PFSK-1 (cell line): ENCODE measurements around the gene DCUN1D1.

ENCODE experiments used
- FOXP2 ChIP-seq: optimal IDR thresholded peaks from 2 replicates; pipeline ENCODE3; 2011; ENCODE audit warnings: borderline replicate concordance, control low read depth, inconsistent platforms; ENCODE audit not compliant: insufficient read depth; ENCODE audit errors: extremely low read length, extremely low read depth
- POLR2AphosphoS5 ChIP-seq: IDR thresholded peaks from 2 replicates; pipeline ENCODE4 v1.6.1; 2012; ENCODE audit warnings: low read depth, mild to moderate bottlenecking, control low read depth, low read length, moderate library complexity
- SIN3A ChIP-seq: IDR thresholded peaks from 2 replicates; pipeline ENCODE4 v1.6.1; 2012; ENCODE audit warnings: mild to moderate bottlenecking, low read length, moderate library complexity, borderline replicate concordance; ENCODE audit not compliant: insufficient read depth
- TAF1 ChIP-seq: IDR thresholded peaks from 2 replicates; pipeline ENCODE4 v1.6.1; 2012; ENCODE audit warnings: low read length, control low read depth, borderline replicate concordance; ENCODE audit not compliant: insufficient read depth
- TF ChIP-seq, protein P1 (sequence below), 2 experiments: IDR thresholded peaks; 2 replicates each; pipeline versions ENCODE4 v1.6.1 to v1.8.0; 2011 to 2012; ENCODE audit warnings: low read depth in 2 of 2, low read length in 2 of 2, control low read depth in 1 of 2, inconsistent platforms in 1 of 2, mild to moderate bottlenecking in 1 of 2, moderate library complexity in 1 of 2; ENCODE audit not compliant: insufficient read depth in 1 of 2

The DCUN1D1 gene

DNA sequence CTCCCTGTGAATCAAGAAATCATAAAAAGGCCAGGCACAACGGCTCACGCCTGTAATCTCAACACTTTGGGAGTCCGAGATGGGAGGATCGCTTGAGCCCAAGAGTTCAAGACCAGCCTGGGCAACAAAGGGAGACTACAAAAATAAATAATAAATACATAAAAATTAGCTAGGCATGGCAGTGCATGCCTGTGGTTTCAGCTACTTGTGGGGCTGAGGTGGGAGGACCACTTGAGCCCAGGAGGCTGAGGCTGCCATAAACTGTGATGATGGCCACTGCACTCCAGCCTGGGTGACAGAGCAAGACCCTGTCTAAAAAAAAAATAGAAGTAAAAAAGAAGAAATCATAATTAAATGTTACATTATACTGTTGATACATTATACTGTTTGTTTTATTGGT lies 28.0 kb upstream of the DCUN1D1 start:
- no peak for TF ChIP-seq POLR2AphosphoS5
- no peak for TF ChIP-seq SIN3A
- TF ChIP-seq, protein P1, sequence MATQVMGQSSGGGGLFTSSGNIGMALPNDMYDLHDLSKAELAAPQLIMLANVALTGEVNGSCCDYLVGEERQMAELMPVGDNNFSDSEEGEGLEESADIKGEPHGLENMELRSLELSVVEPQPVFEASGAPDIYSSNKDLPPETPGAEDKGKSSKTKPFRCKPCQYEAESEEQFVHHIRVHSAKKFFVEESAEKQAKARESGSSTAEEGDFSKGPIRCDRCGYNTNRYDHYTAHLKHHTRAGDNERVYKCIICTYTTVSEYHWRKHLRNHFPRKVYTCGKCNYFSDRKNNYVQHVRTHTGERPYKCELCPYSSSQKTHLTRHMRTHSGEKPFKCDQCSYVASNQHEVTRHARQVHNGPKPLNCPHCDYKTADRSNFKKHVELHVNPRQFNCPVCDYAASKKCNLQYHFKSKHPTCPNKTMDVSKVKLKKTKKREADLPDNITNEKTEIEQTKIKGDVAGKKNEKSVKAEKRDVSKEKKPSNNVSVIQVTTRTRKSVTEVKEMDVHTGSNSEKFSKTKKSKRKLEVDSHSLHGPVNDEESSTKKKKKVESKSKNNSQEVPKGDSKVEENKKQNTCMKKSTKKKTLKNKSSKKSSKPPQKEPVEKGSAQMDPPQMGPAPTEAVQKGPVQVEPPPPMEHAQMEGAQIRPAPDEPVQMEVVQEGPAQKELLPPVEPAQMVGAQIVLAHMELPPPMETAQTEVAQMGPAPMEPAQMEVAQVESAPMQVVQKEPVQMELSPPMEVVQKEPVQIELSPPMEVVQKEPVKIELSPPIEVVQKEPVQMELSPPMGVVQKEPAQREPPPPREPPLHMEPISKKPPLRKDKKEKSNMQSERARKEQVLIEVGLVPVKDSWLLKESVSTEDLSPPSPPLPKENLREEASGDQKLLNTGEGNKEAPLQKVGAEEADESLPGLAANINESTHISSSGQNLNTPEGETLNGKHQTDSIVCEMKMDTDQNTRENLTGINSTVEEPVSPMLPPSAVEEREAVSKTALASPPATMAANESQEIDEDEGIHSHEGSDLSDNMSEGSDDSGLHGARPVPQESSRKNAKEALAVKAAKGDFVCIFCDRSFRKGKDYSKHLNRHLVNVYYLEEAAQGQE (IDR thresholded peaks at IDR 0.05; ENCODE audit: insufficient read depth in 1 of 2, low read depth in 2 of 2, low read length in 2 of 2) = no peak
- TF ChIP-seq FOXP2 = no peak
- TF ChIP-seq TAF1 = no peak

GRCh38 chr3:183006396-183007002 lies 26.2 kb upstream of the DCUN1D1 start:
- TF ChIP-seq FOXP2 (no peak), SIN3A (no peak), POLR2AphosphoS5 (no peak), TAF1 (no peak)
- TF ChIP-seq, protein P1 (IDR thresholded peaks at IDR 0.05; ENCODE audit: insufficient read depth in 1 of 2, low read depth in 2 of 2, low read length in 2 of 2) = no peak

- TF ChIP-seq FOXP2 = no peak
- no peak for TF ChIP-seq TAF1
- TF ChIP-seq, protein P1 (IDR thresholded peaks at IDR 0.05; ENCODE audit: insufficient read depth in 1 of 2, low read depth in 2 of 2, low read length in 2 of 2) = no peak
- TF ChIP-seq POLR2AphosphoS5 = no peak
- no peak for TF ChIP-seq SIN3A
These were observed 19.4 kb upstream of the DCUN1D1 start for GRCh38 chr3:182999767-183000166.

DNA sequence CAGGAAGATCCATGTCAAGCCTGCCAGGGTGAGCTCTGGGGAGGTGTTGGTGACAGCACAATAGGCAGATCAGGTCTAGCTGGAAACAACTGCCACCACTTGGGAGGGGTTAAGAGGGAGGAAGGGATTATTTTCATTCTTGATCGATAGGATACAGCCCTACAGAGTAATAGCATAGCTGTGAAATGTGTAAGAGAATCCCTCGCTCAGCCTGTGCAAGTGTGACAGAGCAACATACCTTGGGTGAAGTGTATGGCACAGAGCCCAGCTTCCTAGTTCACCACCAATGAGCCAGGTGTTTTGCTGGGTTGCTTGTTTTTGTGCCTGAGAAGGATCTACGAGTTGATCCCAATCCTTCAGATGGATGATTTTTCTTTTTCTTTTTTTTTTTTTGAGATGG lies 9.2 kb upstream of the DCUN1D1 start:
- no peak for TF ChIP-seq FOXP2
- TF ChIP-seq, protein P1 (IDR thresholded peaks at IDR 0.05; ENCODE audit: insufficient read depth in 1 of 2, low read depth in 2 of 2, low read length in 2 of 2) = no peak
- TF ChIP-seq TAF1 = no peak
- no peak for TF ChIP-seq POLR2AphosphoS5
- TF ChIP-seq SIN3A = no peak

DNA sequence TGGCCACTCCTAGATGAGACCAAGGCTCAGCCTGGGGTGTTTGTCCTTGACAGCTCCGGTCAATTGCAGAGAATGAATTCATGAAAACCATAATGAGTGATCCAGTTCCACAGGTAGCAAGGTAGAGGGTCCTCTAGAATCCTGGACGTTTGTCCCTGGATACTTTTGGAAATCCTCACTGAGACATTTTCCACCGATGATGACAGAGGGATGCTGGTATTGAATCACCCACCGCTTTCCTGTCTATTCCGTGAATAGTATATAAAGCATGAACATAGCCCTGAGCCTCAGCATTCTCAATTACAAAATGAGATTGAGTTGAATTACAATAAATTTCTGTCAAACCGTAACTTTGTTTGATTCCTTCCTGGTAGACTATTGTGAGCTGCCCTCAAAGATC lies 5.7 kb upstream of the DCUN1D1 start:
- TF ChIP-seq, protein P1 (IDR thresholded peaks at IDR 0.05; ENCODE audit: insufficient read depth in 1 of 2, low read depth in 2 of 2, low read length in 2 of 2) = no peak
- TF ChIP-seq SIN3A (no peak), POLR2AphosphoS5 (no peak), FOXP2 (no peak), TAF1 (no peak)
